Neural cell (in vitro differentiated cells): ENCODE measurements around the gene TRABD2B.

Experiments used
- EP300 ChIP-seq: fragments of 450-650 bp; conservative IDR thresholded peaks from 2 replicates; pipeline ENCODE4 v1.6.1; 2014; ENCODE audit warnings: antibody characterized with exemption, mild to moderate bottlenecking, moderate library complexity; ENCODE audit not compliant: poor library complexity, severe bottlenecking
- EZH2 ChIP-seq: fragments of 200-600, 300-800 bp; shearing (Covaris generic), sonication (generic); IDR thresholded peaks from 2 replicates; pipeline ENCODE4 v1.6.1; 2014; ENCODE audit warnings: antibody characterized with exemption, low read length, borderline replicate concordance, mild to moderate bottlenecking; ENCODE audit not compliant: insufficient read depth, poor library complexity, severe bottlenecking
- MXI1 ChIP-seq: fragments of 450-650 bp; conservative IDR thresholded peaks from 2 replicates; pipeline ENCODE4 v1.6.1; 2014; ENCODE audit warnings: antibody characterized with exemption, mild to moderate bottlenecking; ENCODE audit not compliant: poor library complexity, severe bottlenecking
- POLR2AphosphoS5 ChIP-seq: IDR thresholded peaks from 2 replicates; pipeline ENCODE4 v1.6.1; 2012
- RAD21 ChIP-seq: fragments of 450-650 bp; conservative IDR thresholded peaks from 2 replicates; pipeline ENCODE4 v1.6.1; 2014; ENCODE audit warnings: antibody characterized with exemption, mild to moderate bottlenecking, moderate library complexity
- TAF1 ChIP-seq: IDR thresholded peaks from 2 replicates; pipeline ENCODE4 v1.6.1; 2012; ENCODE audit warnings: low read depth
- TF ChIP-seq, protein P1 (sequence below): fragments of 450-650 bp; IDR thresholded peaks from 2 replicates; pipeline ENCODE4 v1.5.1; 2014; ENCODE audit warnings: antibody characterized with exemption, mild to moderate bottlenecking, moderate library complexity; ENCODE audit not compliant: poor library complexity, severe bottlenecking
- TF ChIP-seq, protein P2 (sequence below): IDR thresholded peaks from 2 replicates; pipeline ENCODE4 v1.6.1; 2012; ENCODE audit warnings: borderline replicate concordance

DNA sequence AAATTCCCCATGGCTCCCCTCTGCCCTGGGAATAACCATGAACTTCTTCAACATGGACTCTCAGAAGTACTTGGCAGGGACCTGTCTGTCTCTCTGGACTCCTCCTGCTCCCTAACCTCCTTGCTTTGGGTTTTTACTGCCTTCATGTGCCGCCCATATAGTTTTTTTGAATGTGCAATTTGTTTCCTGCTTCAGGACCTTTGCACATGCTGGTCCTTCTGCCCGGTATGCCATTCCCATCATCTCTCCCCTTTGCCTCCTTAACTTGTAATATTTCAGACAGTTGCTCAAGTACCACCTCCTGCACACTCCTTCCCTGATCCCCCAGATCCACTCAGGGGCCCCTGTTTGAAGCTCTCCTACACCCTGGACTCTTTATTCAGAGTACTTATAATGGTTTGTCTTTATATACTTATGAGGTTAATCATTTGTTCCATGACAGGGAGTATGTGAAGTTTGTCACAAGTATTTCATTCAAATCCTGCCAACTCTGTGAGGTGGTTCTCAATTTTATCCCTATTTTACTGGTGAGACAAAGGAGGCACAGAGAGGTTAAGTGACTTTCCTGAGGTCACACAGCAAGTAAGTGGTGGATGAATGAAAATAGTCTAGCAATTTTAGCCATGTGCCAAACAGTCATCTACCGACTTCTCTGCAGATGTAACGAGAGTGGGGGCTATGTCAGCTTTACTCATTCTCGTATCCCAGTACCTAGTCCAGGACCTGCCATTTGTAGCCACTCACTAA lies 180.7 kb downstream of the TRABD2B start:
- TF ChIP-seq, protein P1, sequence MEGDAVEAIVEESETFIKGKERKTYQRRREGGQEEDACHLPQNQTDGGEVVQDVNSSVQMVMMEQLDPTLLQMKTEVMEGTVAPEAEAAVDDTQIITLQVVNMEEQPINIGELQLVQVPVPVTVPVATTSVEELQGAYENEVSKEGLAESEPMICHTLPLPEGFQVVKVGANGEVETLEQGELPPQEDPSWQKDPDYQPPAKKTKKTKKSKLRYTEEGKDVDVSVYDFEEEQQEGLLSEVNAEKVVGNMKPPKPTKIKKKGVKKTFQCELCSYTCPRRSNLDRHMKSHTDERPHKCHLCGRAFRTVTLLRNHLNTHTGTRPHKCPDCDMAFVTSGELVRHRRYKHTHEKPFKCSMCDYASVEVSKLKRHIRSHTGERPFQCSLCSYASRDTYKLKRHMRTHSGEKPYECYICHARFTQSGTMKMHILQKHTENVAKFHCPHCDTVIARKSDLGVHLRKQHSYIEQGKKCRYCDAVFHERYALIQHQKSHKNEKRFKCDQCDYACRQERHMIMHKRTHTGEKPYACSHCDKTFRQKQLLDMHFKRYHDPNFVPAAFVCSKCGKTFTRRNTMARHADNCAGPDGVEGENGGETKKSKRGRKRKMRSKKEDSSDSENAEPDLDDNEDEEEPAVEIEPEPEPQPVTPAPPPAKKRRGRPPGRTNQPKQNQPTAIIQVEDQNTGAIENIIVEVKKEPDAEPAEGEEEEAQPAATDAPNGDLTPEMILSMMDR: no peak
- TF ChIP-seq, protein P2, sequence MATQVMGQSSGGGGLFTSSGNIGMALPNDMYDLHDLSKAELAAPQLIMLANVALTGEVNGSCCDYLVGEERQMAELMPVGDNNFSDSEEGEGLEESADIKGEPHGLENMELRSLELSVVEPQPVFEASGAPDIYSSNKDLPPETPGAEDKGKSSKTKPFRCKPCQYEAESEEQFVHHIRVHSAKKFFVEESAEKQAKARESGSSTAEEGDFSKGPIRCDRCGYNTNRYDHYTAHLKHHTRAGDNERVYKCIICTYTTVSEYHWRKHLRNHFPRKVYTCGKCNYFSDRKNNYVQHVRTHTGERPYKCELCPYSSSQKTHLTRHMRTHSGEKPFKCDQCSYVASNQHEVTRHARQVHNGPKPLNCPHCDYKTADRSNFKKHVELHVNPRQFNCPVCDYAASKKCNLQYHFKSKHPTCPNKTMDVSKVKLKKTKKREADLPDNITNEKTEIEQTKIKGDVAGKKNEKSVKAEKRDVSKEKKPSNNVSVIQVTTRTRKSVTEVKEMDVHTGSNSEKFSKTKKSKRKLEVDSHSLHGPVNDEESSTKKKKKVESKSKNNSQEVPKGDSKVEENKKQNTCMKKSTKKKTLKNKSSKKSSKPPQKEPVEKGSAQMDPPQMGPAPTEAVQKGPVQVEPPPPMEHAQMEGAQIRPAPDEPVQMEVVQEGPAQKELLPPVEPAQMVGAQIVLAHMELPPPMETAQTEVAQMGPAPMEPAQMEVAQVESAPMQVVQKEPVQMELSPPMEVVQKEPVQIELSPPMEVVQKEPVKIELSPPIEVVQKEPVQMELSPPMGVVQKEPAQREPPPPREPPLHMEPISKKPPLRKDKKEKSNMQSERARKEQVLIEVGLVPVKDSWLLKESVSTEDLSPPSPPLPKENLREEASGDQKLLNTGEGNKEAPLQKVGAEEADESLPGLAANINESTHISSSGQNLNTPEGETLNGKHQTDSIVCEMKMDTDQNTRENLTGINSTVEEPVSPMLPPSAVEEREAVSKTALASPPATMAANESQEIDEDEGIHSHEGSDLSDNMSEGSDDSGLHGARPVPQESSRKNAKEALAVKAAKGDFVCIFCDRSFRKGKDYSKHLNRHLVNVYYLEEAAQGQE: no peak
- no peak for TF ChIP-seq RAD21
- no peak for TF ChIP-seq POLR2AphosphoS5
- TF ChIP-seq TAF1: no peak
- TF ChIP-seq MXI1: no peak
- no peak for TF ChIP-seq EZH2
- no peak for TF ChIP-seq EP300
